Peyer's patch (tissue), 4 donors: ENCODE data around the gene NEK4. TPM values are rescaled to one million over a fixed set of nuclear protein-coding genes. Genes with fewer than 3 reads are reported as not detected.

Source experiments
- DNase-seq, 3 donors: peaks; one replicate each; pipeline ENCODE4 v3.0.0-alpha.2; 2017 to 2019
- H3K27ac ChIP-seq, 4 donors: fragments of 200-600 bp; sonication (generic); one replicate each; pipeline ENCODE4 v1.5.1; 2016 to 2019
- H3K27me3 ChIP-seq, 2 donors: fragments of 200-600 bp; sonication (generic); one replicate each; pipeline ENCODE4 v1.5.1; 2019
- H3K36me3 ChIP-seq, 3 donors: fragments of 200-600 bp; sonication (generic); one replicate each; pipeline ENCODE4 v1.5.1; 2016 to 2019
- H3K4me1 ChIP-seq, 4 donors: fragments of 200-600 bp; sonication (generic); one replicate each; pipeline ENCODE4 v1.5.1; 2016 to 2019
- H3K4me3 ChIP-seq, 4 donors: fragments of 200-600 bp; sonication (generic); 1 replicate in 3 of 4; 2 replicates in 1 of 4; pipeline ENCODE4 v1.5.1; 2016 to 2019; ENCODE audit warnings: mild to moderate bottlenecking in 1 of 4
- H3K9me3 ChIP-seq, 4 donors: fragments of 200-600 bp; sonication (generic); one replicate each; pipeline ENCODE4 v1.5.1; 2016 to 2019; ENCODE audit warnings: mild to moderate bottlenecking in 1 of 4
- CTCF ChIP-seq, 6 experiments: fragments of 450-650 bp in 4 of 6; fragments of 200-600 bp in 2 of 6; sonication (generic) in 1 of 6; IDR thresholded peaks; one replicate each; pipeline ENCODE4 v1.5.1; 2017 to 2019; ENCODE audit warnings: antibody characterized with exemption in 6 of 6, mild to moderate bottlenecking in 3 of 6, moderate library complexity in 1 of 6
- POLR2A ChIP-seq, 2 donors: fragments of 450-650 bp; IDR thresholded peaks; one replicate each; pipeline ENCODE4 v1.5.1; 2017; ENCODE audit warnings: antibody characterized with exemption in 2 of 2, mild to moderate bottlenecking in 2 of 2, moderate library complexity in 2 of 2
- total RNA-seq, 4 donors: library from RNA; depleted of rRNA; stranded (reverse); fragments of >200 nt; gene quantifications; one replicate each; pipeline ENCODE4 v1.1.0, GENCODE V29; 2016

Gene NEK4
- total RNA-seq, 4 donors from 2014 or later, result 16.5 to 39.6 (median 20.6) TPM

GRCh38 chr3:52722491-52722890, 48.2 kb downstream of the NEK4 start:
- peaks cover 0 to 6% (median 0%) of the 10 kb centered on the region in 3 donors for H3K36me3 ChIP-seq
- no peaks in the 10 kb centered on the region for H3K9me3 ChIP-seq
- H3K27me3 ChIP-seq, result no peaks in the 10 kb centered on the region
- H3K27ac ChIP-seq, result no peak overlapping the region
- H3K4me1 ChIP-seq, result no peaks in the 10 kb centered on the region
- H3K4me3 ChIP-seq, result no peak overlapping the region
- no peak for DNase-seq
- no peak for TF ChIP-seq POLR2A (IDR thresholded peaks at IDR 0.05)

GRCh38 chr3:52721730-52722008, 49.1 kb downstream of the NEK4 start:
- Histone ChIP-seq H3K36me3 (peaks cover 0 to 6% (median 0%) of the 10 kb centered on the region in 3 donors), H3K27ac (no peak overlapping the region), H3K27me3 (no peaks in the 10 kb centered on the region), H3K9me3 (no peaks in the 10 kb centered on the region), H3K4me1 (no peaks in the 10 kb centered on the region), H3K4me3 (no peak overlapping the region)
- TF ChIP-seq CTCF (IDR thresholded peaks at IDR 0.05), result no peak
- TF ChIP-seq POLR2A (IDR thresholded peaks at IDR 0.05), result no peak
- DNase-seq, result no peak

GRCh38 chr3:52721002-52721729, 49.6 kb downstream of the NEK4 start:
- H3K36me3 ChIP-seq, result peaks cover 0 to 6% (median 0%) of the 10 kb centered on the region in 3 donors
- H3K4me3 ChIP-seq, result no peak overlapping the region
- TF ChIP-seq POLR2A (IDR thresholded peaks at IDR 0.05) (no peak), CTCF (IDR thresholded peaks at IDR 0.05) (no peak)
- H3K27me3 ChIP-seq, result no peaks in the 10 kb centered on the region
- no peak overlapping the region for H3K27ac ChIP-seq
- H3K9me3 ChIP-seq, result no peaks in the 10 kb centered on the region
- no peak for DNase-seq
- no peaks in the 10 kb centered on the region for H3K4me1 ChIP-seq

- TF ChIP-seq POLR2A (IDR thresholded peaks at IDR 0.05) (no peak), CTCF (IDR thresholded peaks at IDR 0.05) (no peak)
- peaks cover 0 to 6% (median 0%) of the 10 kb centered on the region in 3 donors for H3K36me3 ChIP-seq
- no peak overlapping the region for H3K27ac ChIP-seq
- H3K4me1 ChIP-seq, result peaks cover 0 to 7% (median 0%) of the 10 kb centered on the region in 4 donors
- H3K27me3 ChIP-seq, result no peaks in the 10 kb centered on the region
- no peaks in the 10 kb centered on the region for H3K9me3 ChIP-seq
- no peak for DNase-seq
- H3K4me3 ChIP-seq, result no peak overlapping the region
These were observed 51.1 kb downstream of the NEK4 start for GRCh38 chr3:52719618-52720017.

- Histone ChIP-seq H3K36me3 (peaks cover 0 to 11% (median 0%) of the 10 kb centered on the region in 3 donors), H3K27ac (no peak overlapping the region), H3K4me3 (no peak overlapping the region), H3K4me1 (peaks cover 0 to 11% (median 0%) of the 10 kb centered on the region in 4 donors), H3K9me3 (no peaks in the 10 kb centered on the region), H3K27me3 (no peaks in the 10 kb centered on the region)
- TF ChIP-seq CTCF (IDR thresholded peaks at IDR 0.05), result no peak
- TF ChIP-seq POLR2A (IDR thresholded peaks at IDR 0.05), result no peak
- no peak for DNase-seq
These were observed 54.9 kb downstream of the NEK4 start for GRCh38 chr3:52715714-52716305.
